IPS-11a (cell line): ENCODE data around the gene PSMC4.
A peak's percentile ranks its signal among the peaks of the same experiment; 100 is the strongest.

ENCODE experiments used
- H3K4me3 ChIP-seq: one replicate; pipeline ENCODE4 v1.5.1; 2013; ENCODE audit warnings: low read depth, low read length, control low read depth

The PSMC4 gene

GRCh38 chr19:39970675-39971379 lies at the start of gene PSMC4:
TSS of gene PSMC4 (plus strand) at chr19:39971165. CDS start at chr19:39971203, 38 bp downstream.
- peak within 1 kb of the TSS; percentile 95 for H3K4me3 ChIP-seq

DNA sequence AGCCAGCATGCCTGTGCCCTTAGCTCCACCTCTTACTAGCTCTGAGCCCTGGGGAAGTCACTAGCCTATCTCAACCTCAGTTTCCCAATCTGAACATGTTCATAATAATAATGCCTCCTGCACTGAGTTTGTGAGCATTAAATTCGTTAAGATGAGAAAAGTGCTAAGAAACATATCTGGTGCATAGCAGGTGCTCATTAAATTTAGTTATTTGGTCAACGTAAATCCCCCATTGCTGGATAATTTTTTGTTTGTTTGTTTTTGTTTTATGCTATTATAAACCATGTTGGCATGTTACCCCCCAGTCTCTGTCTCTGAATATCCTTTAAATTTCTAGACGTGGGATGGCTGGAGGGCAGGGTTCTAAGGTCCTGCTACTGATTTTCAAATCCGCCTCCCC lies 47.1 kb upstream of the PSMC4 start:
- no peak overlapping the region for H3K4me3 ChIP-seq

DNA sequence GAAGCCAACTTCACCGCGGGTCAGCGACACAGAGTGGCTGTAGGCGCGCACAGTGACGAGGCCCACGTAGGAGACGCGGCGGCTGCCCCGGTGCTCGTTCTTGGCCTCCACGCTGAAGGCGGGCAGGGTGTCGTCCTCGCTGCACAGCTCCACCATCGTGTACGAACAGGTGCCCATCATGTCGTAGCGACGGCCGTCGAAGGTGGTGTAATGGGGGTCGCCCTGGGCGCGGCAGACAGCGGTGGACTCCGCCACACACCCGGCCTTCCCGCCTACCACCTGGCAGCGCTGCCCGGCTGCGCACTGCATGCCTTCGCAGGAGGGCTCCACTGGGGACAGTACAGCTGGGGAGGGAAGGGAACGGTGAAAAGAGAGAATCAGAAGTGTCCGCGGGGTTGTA lies 46.6 kb upstream of the PSMC4 start:
- H3K4me3 ChIP-seq = no peak overlapping the region

- no peak overlapping the region for H3K4me3 ChIP-seq
Measured at GRCh38 chr19:39924952-39925351, 46.0 kb upstream of the PSMC4 start.

GRCh38 chr19:39926170-39926760 lies 44.7 kb upstream of the PSMC4 start:
- H3K4me3 ChIP-seq = no peak overlapping the region

- H3K4me3 ChIP-seq = no peak overlapping the region
Measured at GRCh38 chr19:39927076-39927475, 43.9 kb upstream of the PSMC4 start.

DNA sequence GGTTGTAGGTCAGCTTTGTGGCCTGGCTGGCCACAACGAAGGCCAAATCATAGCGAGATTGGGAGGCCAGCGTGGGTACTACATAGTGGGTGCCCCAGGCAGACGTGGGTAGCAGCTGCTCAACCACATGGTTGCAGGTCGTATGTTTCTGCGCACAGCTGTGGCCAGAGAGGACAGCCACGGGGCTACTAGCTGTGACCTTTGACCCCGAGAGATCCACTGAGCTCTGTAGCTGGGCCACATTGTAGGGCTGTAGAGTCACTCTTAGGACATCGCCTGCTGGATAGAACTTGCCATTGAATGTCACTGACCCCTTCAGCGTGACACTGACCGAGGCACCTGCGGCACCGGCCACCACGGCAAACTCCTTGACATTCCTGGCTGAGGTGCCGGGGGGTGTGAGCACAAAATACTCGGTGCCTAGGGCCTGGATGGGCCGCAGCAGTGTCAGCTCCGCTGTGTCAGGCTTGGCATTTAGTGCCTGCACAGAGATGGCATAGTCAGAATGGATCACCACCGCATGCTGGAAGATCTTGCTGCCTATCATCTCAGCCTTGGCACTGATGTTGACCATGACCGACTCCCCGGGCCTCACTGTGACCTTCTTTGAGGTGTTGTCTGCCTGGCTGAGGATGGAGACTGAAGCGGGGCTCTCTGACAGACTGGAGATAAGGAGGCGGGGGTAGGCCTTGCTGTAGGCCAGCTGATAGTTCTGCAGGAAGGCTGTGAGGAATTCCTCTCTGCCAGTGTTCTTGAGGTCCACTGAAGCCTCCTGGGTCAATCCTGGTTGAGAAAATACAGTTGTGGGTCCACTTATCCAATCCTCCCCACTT lies 43.2 kb upstream of the PSMC4 start:
- H3K4me3 ChIP-seq = no peak overlapping the region

DNA sequence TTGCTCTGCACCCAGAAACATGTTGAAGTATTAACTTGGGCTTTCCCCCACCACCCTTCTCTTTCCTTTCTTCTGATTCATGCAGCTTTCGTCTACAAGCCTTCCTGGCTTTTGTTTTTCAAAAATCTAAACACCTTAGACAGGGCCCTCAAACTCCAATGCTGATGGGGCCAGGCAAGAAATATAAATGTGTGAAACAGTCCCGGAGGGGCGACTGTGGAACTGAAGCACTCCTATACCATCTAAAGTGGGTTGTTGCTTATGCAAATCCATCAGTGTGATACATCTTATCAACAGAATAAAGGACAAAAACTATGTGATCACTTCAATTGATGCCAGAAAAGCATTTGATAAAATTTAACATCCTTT lies 42.6 kb upstream of the PSMC4 start:
- no peak overlapping the region for H3K4me3 ChIP-seq

DNA sequence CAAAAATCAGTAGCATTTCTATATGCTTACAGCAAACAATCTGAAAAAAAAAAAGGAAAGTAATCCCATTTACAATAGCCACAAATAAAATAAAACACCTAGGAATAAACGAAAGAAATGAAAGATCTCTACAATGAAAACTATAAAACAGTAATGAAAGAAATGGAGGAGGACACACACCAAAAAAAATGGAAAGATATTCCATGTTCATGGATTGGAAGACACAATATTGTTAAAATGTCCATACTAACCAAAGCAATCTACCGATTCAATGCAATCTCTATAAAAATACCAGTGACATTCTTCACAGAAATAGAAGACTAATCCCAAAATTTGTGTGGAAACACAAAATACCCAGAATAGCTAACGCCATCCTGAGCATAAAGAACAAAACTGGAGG lies 41.2 kb upstream of the PSMC4 start:
- H3K4me3 ChIP-seq = no peak overlapping the region

GRCh38 chr19:39934584-39935363 lies 36.2 kb upstream of the PSMC4 start, which contains the start of gene FCGBP:
TSS of gene FCGBP (minus strand) at chr19:39934634.
- no peak within 1 kb of the TSS for H3K4me3 ChIP-seq

DNA sequence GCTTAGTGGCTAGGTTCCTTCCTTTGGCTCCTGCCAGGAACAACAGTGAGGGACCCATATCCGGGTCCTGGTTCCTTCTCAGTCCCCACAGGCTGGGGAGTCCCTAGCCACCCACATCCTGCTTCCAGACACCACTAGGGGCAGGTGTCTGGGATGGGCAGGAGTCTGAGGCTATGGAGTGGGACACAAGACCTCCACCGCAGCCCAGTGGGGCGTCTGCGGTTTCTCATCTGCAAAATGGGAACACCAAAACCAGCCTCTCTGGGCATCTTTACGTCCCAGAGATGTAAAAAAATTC lies 35.7 kb upstream of the PSMC4 start:
- no peak overlapping the region for H3K4me3 ChIP-seq

DNA sequence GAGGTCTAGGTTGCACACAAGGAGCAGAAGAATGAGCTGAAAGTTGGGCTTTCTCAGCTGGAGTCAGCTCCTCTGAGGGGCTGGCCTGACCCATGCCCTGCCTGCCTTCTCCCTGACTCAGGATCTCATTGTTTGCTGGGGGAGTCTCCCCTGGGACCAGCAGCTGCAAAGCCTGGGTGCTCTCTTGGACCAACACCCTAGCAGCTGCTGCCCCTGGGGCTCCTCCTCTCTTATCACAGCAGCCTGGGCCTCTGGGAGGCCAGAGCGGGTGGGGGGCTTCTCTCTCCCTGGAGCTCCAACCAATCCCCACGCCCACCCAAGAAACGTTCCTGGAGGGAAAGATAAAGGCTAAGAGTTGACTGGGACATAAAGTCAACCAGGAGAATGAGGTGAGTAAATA lies 34.9 kb upstream of the PSMC4 start:
- no peak overlapping the region for H3K4me3 ChIP-seq

GRCh38 chr19:39936622-39937021 lies 34.3 kb upstream of the PSMC4 start:
- no peak overlapping the region for H3K4me3 ChIP-seq

- H3K4me3 ChIP-seq = no peak overlapping the region
Measured at GRCh38 chr19:39937094-39937720, 33.8 kb upstream of the PSMC4 start.

DNA sequence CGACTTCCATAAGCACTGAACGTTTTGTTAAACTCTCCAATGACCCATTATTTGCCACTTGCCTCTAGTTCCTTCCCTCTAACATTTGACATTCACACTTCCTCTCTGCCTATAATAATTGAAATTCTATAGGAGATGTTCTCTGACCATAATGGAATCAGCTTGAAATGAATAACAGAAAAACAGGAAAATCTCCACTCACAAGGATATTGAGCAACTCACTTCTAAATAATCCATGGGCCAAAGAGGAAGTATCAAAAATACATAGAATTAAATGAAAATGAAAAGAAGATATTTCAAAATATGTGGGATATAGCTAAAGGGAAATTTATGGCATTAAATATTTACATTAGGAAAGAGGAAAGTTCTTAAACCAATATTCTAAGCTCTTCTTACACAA lies 33.2 kb upstream of the PSMC4 start:
- no peak overlapping the region for H3K4me3 ChIP-seq

DNA sequence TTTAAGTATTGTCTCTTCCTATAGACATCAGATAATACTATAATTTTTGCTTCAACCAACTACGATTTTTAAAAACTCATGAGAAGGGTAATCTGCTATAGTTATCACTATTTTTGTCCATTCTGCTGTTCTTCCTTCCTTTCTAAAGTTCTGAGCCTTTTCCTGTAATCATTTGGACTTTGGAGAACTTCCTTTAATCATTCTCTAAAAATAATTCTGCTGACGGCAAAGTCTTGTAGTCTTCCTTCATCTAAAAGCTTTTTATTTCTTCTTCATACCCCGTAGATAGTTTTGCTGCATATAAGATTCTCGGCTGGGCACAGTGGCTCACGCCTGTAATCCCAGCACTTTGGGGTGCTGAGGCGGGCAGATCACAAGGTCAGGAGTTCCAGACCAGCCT lies 31.4 kb upstream of the PSMC4 start:
- H3K4me3 ChIP-seq = no peak overlapping the region

DNA sequence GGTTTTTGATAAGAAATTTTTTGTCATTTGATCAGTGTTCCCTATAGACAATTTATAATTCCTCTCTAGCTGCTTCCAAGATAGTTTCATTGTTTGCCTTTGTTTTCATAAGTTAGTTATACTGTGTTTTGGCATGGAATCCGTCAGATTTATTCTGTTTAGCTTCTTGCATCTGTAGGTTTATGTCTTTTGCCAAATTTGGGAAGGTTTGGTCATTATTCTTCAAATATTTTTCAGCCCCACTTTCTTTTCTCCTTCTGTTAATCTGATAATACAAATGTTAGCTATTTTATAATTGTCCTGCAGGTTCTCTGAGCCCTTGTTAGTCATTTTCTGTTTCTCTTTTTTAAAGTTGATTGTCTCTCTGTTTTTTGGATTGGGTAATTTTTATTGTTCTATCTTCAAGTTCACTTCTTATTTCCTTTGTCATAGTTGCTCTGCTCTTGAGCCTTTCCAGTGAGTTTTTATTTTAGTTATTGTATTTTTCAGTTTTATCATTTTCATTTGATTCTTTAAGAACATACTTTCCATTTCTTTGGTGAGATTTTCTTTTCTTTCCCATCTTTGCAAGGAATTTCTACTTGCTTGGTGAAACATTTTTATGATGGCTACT lies 30.6 kb upstream of the PSMC4 start:
- H3K4me3 ChIP-seq = no peak overlapping the region

GRCh38 chr19:39941151-39941550 lies 29.8 kb upstream of the PSMC4 start:
- H3K4me3 ChIP-seq = no peak overlapping the region

DNA sequence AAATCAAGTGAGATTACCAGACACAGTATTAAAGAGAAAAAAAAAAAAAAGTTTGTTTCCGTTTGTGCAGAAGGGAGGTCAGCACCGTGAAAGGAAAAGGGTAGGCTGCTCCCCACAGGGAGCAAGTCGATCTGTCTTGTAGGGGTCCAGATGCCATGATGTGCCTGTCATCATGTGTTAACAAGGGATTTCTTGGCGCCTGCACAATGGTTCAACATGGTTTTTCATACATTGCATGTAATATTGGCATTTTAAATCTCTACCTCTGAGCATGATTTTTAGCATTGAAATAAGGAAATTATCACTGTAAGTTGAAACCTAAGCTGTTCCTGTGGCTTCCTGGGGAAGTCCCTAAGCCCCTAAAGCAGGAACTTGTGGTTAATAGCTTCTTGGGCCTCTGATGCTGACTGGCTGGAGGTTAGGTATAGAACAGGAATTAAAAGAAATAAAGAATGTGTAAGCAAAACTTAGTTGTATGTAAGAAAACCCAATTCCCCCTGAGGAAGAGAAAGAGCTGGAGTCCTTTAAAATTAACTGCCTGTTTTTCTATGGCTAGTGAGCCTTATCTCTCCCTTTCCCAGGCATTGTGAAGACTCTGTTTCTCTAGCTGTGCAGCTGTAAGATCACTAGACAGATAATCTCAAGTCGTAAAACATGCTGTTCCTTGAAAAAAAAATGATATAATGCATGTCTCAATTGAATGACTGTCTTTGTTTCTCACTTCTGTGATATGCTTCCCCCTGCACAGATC lies 29.2 kb upstream of the PSMC4 start:
- H3K4me3 ChIP-seq = no peak overlapping the region

DNA sequence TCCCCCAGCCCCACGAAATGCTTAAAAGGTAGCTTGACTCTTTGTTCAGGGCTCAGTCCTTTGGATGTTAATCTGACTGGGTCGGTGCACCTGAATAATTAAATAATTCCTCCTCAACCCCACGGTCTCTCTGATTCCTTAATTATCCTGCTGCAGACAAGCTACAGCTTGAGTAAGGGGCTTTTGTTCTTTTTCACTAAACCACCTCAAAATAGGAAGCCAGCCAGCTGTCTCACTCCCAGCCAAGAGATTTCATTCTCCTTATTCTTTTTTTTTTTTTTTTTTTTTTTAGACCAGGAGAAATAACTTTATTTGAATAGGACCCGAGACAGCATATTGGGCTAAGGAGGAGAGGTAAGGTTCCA lies 28.6 kb upstream of the PSMC4 start:
- H3K4me3 ChIP-seq = no peak overlapping the region
